GM19023 (cell line): ENCODE data around the gene RABGEF1.
"Not testable (repeated sequence)": the region's sequence is repeated elsewhere in the genome, so short reads cannot be mapped to it uniquely, and the experiment has no call there.

Experiments
- ATAC-seq: cut with Tn5 transposase; IDR thresholded peaks from one replicate; pipeline ENCODE4 v1.9.1; 2021; ENCODE audit warnings: mild to moderate bottlenecking, moderate library complexity; ENCODE audit not compliant: unreplicated experiment

The RABGEF1 gene

DNA sequence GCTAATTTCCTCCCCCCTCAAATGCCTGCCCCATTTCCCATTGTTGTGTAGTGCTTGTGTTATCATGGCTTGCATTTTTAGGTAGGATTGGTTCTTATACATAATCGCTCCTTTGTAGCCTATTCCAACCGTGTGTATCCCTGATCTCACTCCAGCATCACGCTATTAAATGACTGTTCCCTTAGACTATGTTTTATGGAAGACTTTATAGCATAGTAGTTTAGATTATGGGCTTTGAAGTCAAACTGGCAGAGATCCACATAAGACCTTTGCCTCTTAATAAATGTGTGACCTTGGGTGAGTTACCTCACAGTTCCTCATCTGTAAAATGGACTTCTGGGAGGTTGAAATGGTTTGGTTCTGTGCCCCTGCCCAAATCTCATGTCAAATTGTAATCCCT is 5.4 kb upstream of the RABGEF1 start:
- ATAC-seq, result no peak

GRCh38 chr7:66735850-66736249 is 4.7 kb upstream of the RABGEF1 start:
- ATAC-seq, result no peak

GRCh38 chr7:66736892-66737291 is 3.6 kb upstream of the RABGEF1 start:
- no peak for ATAC-seq

DNA sequence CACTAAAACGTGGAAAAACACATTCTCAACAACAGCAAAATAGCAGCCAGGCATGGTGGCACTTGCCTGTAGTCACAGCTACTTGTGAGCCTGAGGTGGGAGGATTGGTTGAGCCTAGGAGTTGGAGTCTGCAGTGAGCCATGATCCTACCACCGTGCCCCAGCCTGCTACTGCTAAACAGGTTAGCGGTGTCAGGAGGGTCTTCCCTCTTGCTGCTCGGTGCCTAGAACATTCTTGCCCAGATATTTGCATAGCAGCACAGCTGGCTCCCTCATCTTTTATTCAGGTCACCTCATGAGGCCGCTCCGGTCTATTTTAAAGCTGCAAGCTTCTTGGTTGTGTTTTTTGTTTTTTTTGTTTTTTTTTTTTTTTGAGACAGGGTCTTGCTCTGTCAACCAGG is 2.9 kb upstream of the RABGEF1 start:
- no peak for ATAC-seq

GRCh38 chr7:66739477-66739876 is 1.1 kb upstream of the RABGEF1 start:
- ATAC-seq, result no peak

- ATAC-seq, result peak; percentile 3
Observed at GRCh38 chr7:66739953-66740301, 606 bp upstream of the RABGEF1 start.

DNA sequence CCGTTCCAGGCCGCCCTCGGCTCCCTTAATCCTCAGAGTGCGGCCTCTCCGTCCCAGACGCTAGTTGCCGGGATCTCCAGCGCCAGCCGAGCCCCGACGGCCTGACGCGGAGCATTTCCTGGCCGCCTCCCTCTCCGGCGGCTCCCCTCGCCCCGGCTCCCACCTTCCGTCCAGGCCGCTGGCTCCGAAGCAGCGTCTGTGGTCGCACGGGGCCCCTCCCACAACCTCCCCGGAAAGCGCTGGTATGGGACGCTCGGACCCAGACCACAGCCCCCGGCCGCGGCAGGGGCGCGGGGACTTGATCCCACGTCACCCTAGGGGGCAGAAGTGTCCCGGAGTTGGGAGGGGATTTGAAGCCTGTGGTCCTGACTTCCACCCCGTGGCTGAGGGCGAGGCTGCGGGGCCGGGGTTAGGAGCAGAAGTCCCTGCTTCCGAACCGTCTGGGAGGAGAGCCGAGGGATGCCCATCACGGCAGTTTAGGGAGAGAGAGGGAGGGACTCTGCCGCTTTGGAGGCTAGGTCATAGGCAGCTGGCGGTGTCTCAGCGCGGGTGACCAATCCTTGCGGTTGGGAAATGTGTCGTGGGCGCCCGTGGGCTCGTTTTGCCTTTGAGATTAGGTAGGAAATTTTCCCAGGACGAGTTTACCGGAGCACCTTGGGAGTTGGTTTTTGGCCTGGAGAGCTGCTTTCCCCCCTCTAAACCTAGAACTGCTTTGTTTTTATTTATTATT is 612 bp downstream of the RABGEF1 start:
- ATAC-seq, result peak; percentile 40

- ATAC-seq, result no peak
Observed at GRCh38 chr7:66741710-66742049, 1.1 kb downstream of the RABGEF1 start.

DNA sequence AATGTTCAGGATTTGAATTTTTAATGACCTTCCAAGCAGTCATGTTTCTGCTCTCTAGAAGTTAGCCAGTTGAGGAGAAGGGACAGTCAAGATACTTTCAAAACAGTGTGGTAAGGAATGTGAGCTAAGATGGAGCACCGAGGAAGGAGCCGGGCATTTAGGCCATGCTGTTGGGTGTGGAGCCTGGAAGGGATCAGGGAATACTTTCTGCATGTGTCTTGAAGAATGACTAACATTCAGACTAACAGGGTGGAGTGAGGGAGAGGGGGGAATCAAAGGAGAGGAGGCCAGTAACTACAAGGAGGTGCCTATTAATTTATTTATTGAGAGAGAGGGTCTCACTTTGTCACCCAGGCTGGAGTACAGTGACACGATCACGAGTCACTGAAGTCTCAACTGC is 1.8 kb downstream of the RABGEF1 start:
- not testable (repeated sequence) for ATAC-seq

DNA sequence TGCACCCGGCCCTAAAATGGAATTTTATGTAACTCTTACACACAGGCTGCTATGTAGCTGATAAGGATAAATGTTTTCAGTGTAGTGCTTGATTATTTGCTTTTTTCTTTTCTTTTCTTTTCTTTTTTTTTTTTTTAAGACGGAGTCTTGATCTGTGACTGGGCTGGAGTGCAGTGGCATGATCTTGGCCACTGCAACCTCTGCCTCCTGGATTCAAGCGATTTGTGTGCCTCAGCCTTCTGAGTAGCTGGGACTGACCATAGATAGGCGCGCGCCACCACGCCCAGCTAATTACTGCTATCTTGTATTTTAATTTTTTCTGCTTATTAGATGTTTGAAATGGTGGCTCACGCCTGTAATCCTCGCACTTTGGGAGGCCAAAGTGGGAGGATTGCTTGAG is 3.4 kb downstream of the RABGEF1 start:
- no peak for ATAC-seq

DNA sequence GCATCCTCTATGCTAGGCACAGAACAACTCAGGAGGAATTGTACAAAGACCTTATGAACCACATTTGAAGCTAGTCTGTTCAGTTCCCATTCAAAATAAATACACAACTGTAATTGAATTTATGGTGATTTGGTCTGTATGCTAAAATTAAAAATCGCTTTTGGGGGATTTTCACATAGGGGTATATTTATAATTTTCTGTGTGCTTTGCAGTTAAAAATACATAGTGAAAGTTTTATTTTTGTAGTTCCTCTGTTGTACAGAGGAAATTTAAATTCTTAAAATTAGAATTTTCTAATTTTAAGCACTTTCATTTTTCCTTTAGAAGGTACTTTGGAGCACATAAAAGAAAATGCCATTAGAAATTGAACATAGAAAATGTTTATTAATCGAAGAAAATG is 6.9 kb downstream of the RABGEF1 start:
- no peak for ATAC-seq

- no peak for ATAC-seq
Observed at GRCh38 chr7:66747881-66748511, 7.5 kb downstream of the RABGEF1 start.

DNA sequence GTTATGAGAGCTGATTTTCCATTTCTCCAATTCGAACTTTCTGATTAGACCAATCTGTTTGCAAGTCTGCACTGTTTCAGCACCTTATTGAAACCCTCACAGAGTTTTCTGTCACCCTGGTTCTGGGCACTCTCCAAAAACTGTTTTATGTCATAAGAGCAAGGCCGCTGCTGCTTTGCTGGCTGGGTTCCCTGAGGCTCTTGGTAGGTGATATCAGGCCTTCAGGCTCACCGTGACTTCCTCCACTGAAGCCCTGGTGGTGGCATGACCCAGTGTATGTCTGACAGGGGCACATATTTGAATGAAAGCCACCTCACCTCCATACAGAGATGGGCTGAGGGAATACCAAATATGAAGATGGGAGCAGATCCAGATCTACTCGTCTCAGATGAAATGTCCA is 8.3 kb downstream of the RABGEF1 start:
- no peak for ATAC-seq

DNA sequence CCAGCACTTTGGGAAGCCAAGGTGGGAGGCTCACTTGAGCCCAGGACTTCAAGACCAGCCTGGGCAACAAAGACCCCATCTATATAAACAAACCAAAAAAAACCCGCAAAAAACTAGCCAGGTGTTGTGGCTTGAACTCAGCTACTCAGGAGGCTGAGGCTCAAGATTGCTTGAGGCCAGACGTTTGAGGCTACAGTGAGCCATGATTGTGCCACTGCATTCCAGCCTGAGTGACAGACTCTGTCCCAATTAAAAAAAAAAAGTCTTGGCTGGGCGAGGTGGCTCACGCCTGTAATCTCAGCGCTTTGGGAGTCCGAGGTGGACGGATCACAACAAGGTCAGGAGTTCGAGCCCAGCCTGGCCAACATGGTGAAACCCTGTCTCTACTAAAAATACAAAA is 11.4 kb downstream of the RABGEF1 start:
- ATAC-seq, result no peak

DNA sequence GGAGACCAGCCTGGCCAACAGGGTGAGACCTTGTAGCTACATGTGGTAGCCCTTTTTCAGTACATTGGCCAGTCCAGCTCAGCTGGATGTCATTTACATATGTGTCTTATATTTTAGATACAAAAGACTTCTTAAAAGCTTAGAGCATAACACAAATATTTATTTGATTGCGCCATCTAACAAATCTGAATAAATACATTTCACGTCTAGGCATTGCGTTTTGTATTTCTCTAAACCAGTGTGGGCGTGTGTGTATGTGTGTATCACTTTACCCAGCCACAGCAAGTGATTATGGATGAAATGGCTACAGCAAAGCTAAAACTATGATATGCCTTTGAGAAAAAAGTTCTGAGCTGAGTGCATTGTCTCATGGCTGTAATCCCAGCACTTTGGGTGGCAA is 14.0 kb downstream of the RABGEF1 start:
- ATAC-seq, result no peak

- ATAC-seq, result not testable (repeated sequence)
Observed at GRCh38 chr7:66755059-66755458, 14.5 kb downstream of the RABGEF1 start.

- not testable (repeated sequence) for ATAC-seq
Observed at GRCh38 chr7:66756227-66756626, 15.7 kb downstream of the RABGEF1 start.

- no peak for ATAC-seq
Observed at GRCh38 chr7:66756889-66757288, 16.4 kb downstream of the RABGEF1 start.

DNA sequence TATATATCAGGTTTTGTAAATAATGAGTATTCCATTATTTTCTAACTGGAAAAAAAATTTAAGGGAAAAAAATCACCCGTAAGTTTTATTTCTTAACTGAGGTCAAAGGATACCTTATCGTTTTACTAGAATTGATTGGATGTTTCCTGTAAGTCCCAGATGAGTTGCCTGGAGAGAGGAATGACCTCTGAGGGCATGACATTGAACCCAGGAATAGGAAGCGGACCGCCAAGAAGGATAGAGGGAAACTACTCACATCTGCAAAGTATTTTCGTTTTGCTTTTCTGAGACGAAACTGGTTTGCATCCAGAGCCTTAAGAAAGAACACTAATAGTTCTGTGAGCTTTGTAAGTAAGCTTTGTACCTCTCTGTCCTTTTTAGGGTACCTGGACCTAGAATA is 17.4 kb downstream of the RABGEF1 start:
- ATAC-seq, result no peak

- peak; percentile 74 for ATAC-seq
Observed at GRCh38 chr7:66758950-66759628, 18.6 kb downstream of the RABGEF1 start.

GRCh38 chr7:66763183-66763582 is 22.6 kb downstream of the RABGEF1 start:
- ATAC-seq, result not testable (repeated sequence)

GRCh38 chr7:66763633-66764355 is 23.3 kb downstream of the RABGEF1 start:
- ATAC-seq, result not testable (repeated sequence)
